LoVo (cell line): Measurements from ENCODE around the gene RAD51AP2.
"Not testable (repeated sequence)": the region's sequence is repeated elsewhere in the genome, so short reads cannot be mapped to it uniquely, and the experiment has no call there.

Source experiments
- DNase-seq: peaks from one replicate; pipeline ENCODE4 v3.0.0-alpha.2; 2016; ENCODE audit warnings: low spot score

The RAD51AP2 gene

GRCh38 chr2:17538022-17538843 is 20.0 kb upstream of the RAD51AP2 start:
- no peak for DNase-seq

- no peak for DNase-seq
Observed at GRCh38 chr2:17536416-17536815, 18.2 kb upstream of the RAD51AP2 start.

GRCh38 chr2:17533546-17533945 is 15.3 kb upstream of the RAD51AP2 start:
- DNase-seq = no peak

GRCh38 chr2:17529771-17530170 is 11.5 kb upstream of the RAD51AP2 start:
- no peak for DNase-seq

- no peak for DNase-seq
Observed at GRCh38 chr2:17522303-17522702, 4.1 kb upstream of the RAD51AP2 start.

- no peak for DNase-seq
Observed at GRCh38 chr2:17521621-17522020, 3.4 kb upstream of the RAD51AP2 start.

GRCh38 chr2:17520761-17521160 is 2.5 kb upstream of the RAD51AP2 start:
- no peak for DNase-seq

GRCh38 chr2:17519486-17519885 is 1.2 kb upstream of the RAD51AP2 start:
- DNase-seq = no peak

- DNase-seq = no peak
Observed at GRCh38 chr2:17517481-17518211, 594 bp downstream of the RAD51AP2 start.

- no peak for DNase-seq
Observed at GRCh38 chr2:17515652-17516051, 2.6 kb downstream of the RAD51AP2 start.

GRCh38 chr2:17506736-17507616 is 11.3 kb downstream of the RAD51AP2 start:
- peak; percentile 79 for DNase-seq

- no peak for DNase-seq
Observed at GRCh38 chr2:17497718-17498117, 20.5 kb downstream of the RAD51AP2 start.

GRCh38 chr2:17495590-17495989 is 22.6 kb downstream of the RAD51AP2 start:
- DNase-seq = no peak

- not testable (repeated sequence) for DNase-seq
Observed at GRCh38 chr2:17490165-17490564, 28.1 kb downstream of the RAD51AP2 start.

- DNase-seq = not testable (repeated sequence)
Observed at GRCh38 chr2:17488610-17489009, 29.6 kb downstream of the RAD51AP2 start.

GRCh38 chr2:17483496-17483895 is 34.7 kb downstream of the RAD51AP2 start:
- no peak for DNase-seq

GRCh38 chr2:17482651-17483050 is 35.6 kb downstream of the RAD51AP2 start:
- no peak for DNase-seq

- DNase-seq = peak; percentile 5
Observed at GRCh38 chr2:17479875-17480274, 38.4 kb downstream of the RAD51AP2 start.

GRCh38 chr2:17476830-17477229 is 41.4 kb downstream of the RAD51AP2 start:
- DNase-seq = no peak

GRCh38 chr2:17476064-17476463 is 42.2 kb downstream of the RAD51AP2 start:
- no peak for DNase-seq

- no peak for DNase-seq
Observed at GRCh38 chr2:17475286-17475685, 43.0 kb downstream of the RAD51AP2 start.

GRCh38 chr2:17471979-17472378 is 46.3 kb downstream of the RAD51AP2 start:
- DNase-seq = no peak
